ENCODE results near the gene FOXP2.

- TF ChIP-seq STAT1 (conservative IDR thresholded peaks at IDR 0.05) (no peak), PAX8 (IDR thresholded peaks at IDR 0.05) (no peak)
Observed at GRCh38 chr7:114428211-114428610, 13.6 kb downstream of the FOXP2 start.

Data from GM12878 (cell line).